GM12873 (cell line): Measurements from ENCODE around the gene RND1.
A peak's percentile ranks its signal among the peaks of the same experiment; 100 is the strongest.

ENCODE experiments used
- TF ChIP-seq, protein P1 (sequence below): IDR thresholded peaks from 2 replicates; pipeline ENCODE4 v1.5.1; 2012; ENCODE audit warnings: low read depth, mild to moderate bottlenecking, moderate library complexity, low read length, control low read depth; ENCODE audit not compliant: insufficient read depth; ENCODE audit errors: missing control alignments

RND1 gene

DNA sequence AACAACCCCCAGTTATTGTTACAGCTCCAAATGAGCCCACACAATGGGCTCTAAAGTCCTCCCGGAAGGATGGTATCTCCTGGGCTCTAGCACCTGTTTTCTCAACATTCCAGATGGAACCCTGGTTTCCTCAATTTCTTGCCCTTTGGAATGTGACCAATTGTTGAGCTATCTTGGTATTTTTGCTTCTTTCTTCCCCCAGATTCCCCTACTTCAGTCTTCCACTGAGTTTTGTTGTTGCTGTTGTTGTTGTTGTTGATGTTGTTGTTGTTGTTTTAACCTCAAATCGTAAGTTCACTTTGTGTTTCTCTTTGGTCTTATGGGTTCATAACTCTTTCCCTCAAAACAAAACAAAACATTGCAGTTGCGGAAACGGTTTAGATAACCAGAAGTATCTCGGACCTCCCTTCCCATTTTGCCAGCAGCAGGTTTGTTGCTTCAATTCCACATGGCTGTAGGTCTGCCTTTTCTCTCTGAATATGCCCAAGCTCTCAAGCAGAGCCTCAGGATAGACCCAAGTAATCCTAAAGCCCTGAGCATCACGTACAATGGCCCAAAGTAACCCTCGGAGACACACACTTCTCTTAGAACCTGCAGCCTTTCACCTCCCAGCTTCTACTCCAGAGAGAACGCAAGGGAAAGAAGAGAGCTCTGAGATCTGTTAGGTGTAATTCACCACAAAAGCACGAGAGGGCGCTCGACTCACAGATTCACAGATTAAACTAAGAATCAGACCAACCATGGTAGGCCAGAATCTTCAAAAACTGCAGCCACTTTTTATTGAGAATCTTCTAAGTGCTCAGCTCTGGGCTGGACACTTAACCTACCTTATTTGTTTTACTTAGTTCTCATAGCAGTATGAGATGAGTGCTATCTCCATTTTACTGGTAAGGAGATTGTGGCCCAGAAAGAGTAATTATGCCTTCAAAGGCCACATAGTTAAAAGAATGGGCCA is 12.7 kb downstream of the RND1 start:
- TF ChIP-seq, protein P1, sequence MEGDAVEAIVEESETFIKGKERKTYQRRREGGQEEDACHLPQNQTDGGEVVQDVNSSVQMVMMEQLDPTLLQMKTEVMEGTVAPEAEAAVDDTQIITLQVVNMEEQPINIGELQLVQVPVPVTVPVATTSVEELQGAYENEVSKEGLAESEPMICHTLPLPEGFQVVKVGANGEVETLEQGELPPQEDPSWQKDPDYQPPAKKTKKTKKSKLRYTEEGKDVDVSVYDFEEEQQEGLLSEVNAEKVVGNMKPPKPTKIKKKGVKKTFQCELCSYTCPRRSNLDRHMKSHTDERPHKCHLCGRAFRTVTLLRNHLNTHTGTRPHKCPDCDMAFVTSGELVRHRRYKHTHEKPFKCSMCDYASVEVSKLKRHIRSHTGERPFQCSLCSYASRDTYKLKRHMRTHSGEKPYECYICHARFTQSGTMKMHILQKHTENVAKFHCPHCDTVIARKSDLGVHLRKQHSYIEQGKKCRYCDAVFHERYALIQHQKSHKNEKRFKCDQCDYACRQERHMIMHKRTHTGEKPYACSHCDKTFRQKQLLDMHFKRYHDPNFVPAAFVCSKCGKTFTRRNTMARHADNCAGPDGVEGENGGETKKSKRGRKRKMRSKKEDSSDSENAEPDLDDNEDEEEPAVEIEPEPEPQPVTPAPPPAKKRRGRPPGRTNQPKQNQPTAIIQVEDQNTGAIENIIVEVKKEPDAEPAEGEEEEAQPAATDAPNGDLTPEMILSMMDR: peak; percentile 79

DNA sequence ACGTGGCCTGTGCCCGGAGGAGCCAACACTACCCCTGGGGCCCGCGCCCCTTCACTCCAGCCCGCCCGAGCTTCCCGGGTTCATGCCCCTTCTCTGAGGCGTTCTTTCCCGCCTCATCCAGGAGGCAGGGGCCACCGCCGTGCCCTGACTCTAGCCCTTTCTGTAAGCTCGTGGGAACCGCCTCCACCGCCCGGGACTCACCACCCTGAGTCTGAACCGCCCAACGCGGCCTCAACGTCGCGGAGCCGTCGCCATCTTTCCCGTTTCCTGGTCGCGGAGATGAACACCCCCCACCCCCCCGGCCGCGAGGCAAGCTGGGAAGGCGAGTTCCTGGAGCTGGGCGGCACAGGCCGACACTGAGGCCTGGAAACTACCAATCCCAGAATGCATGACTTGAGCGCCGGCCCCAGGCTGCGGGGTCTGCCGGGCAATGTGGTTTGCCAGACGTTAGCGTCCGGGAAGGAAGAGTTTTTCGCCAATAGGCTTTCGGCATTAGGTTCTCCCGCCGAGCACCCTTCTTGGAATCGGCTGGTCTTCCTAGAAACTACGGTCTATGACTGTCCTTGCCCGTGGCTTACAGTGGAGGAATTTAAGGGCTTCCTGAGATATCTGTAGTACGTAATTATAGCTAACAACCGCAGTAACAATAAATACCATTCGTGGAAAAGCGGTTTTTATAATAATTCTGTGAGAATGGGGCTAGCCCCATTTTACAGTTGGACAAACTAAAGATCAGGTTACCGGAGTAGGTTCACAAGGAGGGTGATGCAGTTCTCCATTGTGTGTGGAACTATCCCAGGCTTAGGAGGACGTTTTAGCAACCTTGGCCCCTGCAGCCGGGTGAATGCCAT is 13.6 kb downstream of the RND1 start, which contains the start of gene DDX23:
DDX23 (minus strand) TSS at position 281 of the 851 bp plus-strand sequence. CDS start 6,381 bp downstream, outside the sequence.
- TF ChIP-seq, protein P1: no peak

DNA sequence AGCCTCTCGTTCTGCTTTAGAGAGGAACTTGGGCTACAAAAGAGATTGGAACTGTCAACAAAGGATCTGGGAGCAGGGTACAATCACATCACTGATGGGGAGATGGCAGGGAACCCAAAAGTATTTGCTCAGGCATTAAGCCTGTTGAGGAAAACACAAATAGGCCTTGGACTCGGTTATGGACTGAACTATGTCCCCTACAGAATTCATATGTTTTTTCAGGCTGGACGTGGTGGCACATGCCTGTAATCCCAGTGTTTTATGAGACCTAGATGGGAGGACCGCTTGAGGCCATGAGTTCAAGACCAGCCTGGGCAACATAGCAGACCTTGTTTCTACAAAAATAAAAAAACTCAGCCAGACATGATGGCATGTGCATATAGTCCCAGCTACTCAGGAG is 27.6 kb downstream of the RND1 start:
- TF ChIP-seq, protein P1: no peak

DNA sequence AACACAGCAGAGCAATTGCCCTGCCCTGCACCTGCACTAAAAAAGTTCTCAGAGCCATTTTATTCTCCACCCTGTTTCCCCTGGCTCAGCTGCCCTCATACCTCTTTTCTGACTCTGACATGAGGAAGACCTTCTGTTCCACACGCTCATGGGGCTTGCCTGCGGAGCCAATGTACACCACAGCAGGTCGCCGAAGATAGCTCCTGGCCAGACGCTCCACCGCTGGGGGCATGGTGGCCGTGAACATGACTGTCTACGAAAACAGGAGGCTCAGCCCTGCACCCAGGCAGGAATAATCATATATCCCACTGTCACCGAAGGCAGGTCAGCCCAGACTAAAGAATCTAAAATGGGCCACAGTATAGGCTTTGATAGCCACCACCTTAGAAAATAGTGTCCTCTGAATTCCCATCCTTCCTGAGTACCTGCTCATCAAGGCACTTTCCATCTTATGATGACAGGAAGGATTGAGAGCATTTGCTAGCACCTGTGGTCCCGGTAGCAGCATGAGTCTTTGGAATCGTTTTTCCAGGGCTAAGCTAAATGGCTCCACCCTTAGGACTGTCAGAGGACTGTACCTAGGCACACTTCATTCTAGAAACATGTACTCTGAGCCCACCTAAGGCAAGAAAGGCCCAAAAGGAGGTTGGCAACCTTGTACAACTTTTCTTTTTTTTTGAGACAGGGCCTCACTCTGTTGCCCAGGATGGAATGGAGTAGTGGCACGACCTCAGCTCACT is 33.2 kb downstream of the RND1 start:
- TF ChIP-seq, protein P1: no peak

DNA sequence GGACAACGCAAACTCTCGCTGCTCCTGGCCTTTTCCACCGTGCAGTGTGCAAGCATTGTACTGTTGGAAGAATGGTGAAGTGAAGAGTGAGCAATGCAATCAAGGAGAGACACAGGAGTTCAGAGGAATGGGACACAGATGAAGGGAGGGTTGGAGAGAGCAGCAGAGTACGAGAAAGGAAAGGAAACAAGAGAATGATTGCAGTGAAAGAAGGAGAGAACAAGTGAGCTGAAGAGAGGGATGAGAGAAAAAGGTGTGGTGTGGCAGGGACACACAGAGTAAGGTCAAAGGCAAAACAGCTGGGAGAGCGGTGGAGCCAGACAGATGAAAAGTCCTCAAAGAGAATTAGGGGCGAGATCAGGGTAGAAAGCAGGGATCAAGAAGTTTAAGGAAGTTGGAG is 34.4 kb downstream of the RND1 start:
- TF ChIP-seq, protein P1: no peak

DNA sequence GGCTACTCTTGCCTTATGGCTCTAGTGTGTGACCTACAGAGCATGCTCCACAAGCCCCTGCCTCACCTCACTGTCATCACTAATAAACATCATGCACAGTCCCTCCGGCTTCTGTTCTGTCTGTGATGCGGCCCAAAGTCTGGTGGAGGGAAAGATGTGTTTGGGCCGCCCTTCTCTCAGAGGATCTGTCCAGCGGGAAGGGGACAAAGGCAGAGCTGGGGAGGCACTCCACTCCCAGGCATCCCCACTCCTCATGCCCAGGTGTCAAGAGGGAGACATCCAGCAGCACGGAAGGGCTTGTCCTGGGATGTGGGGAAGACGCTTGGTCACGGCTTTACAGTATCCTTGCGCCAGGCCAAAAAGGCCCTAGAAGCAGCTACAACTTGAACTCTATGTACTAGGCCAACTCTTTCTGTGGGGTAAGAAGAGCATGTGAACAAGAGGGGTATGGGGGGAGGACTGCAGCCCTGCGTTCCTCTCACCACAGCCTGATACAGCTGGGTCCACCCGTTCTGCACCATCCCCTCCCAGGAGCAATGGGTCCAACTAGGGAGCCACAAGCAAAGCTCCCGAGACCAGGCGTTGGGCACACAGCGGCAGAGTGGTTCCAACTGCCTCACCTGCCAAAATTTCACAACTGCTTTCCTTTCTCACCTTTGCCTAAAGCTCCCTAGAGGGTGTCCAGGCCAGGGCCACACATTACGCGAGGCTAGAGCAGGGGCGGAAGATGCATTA is 36.7 kb downstream of the RND1 start:
- TF ChIP-seq, protein P1: no peak
